Measurements from ENCODE around the gene PRKACA.
A peak's percentile ranks its signal among the peaks of the same experiment; 100 is the strongest.

The PRKACA gene

GRCh38 chr19:14113762-14114414, 3.7 kb downstream of the PRKACA start:
- DNase-seq (ENCODE audit: extremely low read depth, insufficient read length), result no peak
- Histone ChIP-seq H3K36me3 (ENCODE audit: control insufficient read depth, insufficient read depth, low read length) (no peaks in the 10 kb centered on the region; the same call in 1 of the 2 replicates), H3K4me3 (replicated peaks; ENCODE audit: low read depth, low read length) (no peak overlapping the region), H3K27me3 (replicated peaks; ENCODE audit: control insufficient read depth, insufficient read depth, low read length) (no peaks in the 10 kb centered on the region)
- peak; percentile 56 for TF ChIP-seq CTCF (IDR thresholded peaks at IDR 0.05; ENCODE audit: insufficient read depth, low read length, poor library complexity, severe bottlenecking)

- Histone ChIP-seq H3K4me3 (replicated peaks; ENCODE audit: low read depth, low read length) (no peak overlapping the region), H3K36me3 (ENCODE audit: control insufficient read depth, insufficient read depth, low read length) (no peaks in the 10 kb centered on the region; the same call in 1 of the 2 replicates), H3K27me3 (replicated peaks; ENCODE audit: control insufficient read depth, insufficient read depth, low read length) (no peaks in the 10 kb centered on the region)
- no peak for DNase-seq (ENCODE audit: extremely low read depth, insufficient read length)
- no peak for TF ChIP-seq CTCF (IDR thresholded peaks at IDR 0.05; ENCODE audit: insufficient read depth, low read length, poor library complexity, severe bottlenecking)
These were observed 4.7 kb downstream of the PRKACA start for GRCh38 chr19:14112809-14113385.

GRCh38 chr19:14112051-14112808, 5.3 kb downstream of the PRKACA start:
- Histone ChIP-seq H3K4me3 (replicated peaks; ENCODE audit: low read depth, low read length) (no peak overlapping the region), H3K36me3 (ENCODE audit: control insufficient read depth, insufficient read depth, low read length) (no peaks in the 10 kb centered on the region; the same call in 1 of the 2 replicates), H3K27me3 (replicated peaks; ENCODE audit: control insufficient read depth, insufficient read depth, low read length) (no peaks in the 10 kb centered on the region)
- no peak for DNase-seq (ENCODE audit: extremely low read depth, insufficient read length)
- TF ChIP-seq CTCF (IDR thresholded peaks at IDR 0.05; ENCODE audit: insufficient read depth, low read length, poor library complexity, severe bottlenecking), result no peak

GRCh38 chr19:14111486-14111885, 6.1 kb downstream of the PRKACA start:
- no peak overlapping the region for H3K4me3 ChIP-seq (replicated peaks; ENCODE audit: low read depth, low read length)
- no peak for DNase-seq (ENCODE audit: extremely low read depth, insufficient read length)
- no peaks in the 10 kb centered on the region for H3K27me3 ChIP-seq (replicated peaks; ENCODE audit: control insufficient read depth, insufficient read depth, low read length)
- H3K36me3 ChIP-seq (ENCODE audit: control insufficient read depth, insufficient read depth, low read length), result peaks cover 2% of the 10 kb centered on the region
- no peak for TF ChIP-seq CTCF (IDR thresholded peaks at IDR 0.05; ENCODE audit: insufficient read depth, low read length, poor library complexity, severe bottlenecking)

GRCh38 chr19:14110650-14111049, 6.9 kb downstream of the PRKACA start:
- TF ChIP-seq CTCF (IDR thresholded peaks at IDR 0.05; ENCODE audit: insufficient read depth, low read length, poor library complexity, severe bottlenecking), result no peak
- no peak overlapping the region for H3K4me3 ChIP-seq (replicated peaks; ENCODE audit: low read depth, low read length)
- peaks cover 2% of the 10 kb centered on the region for H3K36me3 ChIP-seq (ENCODE audit: control insufficient read depth, insufficient read depth, low read length)
- no peaks in the 10 kb centered on the region for H3K27me3 ChIP-seq (replicated peaks; ENCODE audit: control insufficient read depth, insufficient read depth, low read length)
- no peak for DNase-seq (ENCODE audit: extremely low read depth, insufficient read length)
